Neural cell (in vitro differentiated cells): ENCODE results near the gene GAB2. TPM values are rescaled to one million over a fixed set of nuclear protein-coding genes. Genes with fewer than 3 reads are reported as not detected.

Source experiments
- H2AFZ ChIP-seq: fragments of 200-600, 300-800 bp; sonication (generic), shearing (Covaris generic); 2 replicates; pipeline ENCODE4 v1.6.0; 2014; ENCODE audit warnings: low read depth, mild to moderate bottlenecking, antibody characterized with exemption, low read length, moderate library complexity
- H3F3A ChIP-seq: fragments of 200-600 bp; shearing (Covaris generic); 2 replicates; pipeline ENCODE4 v1.6.1; 2016; ENCODE audit warnings: mild to moderate bottlenecking, moderate library complexity, mixed read lengths, antibody characterized with exemption, low read length; ENCODE audit not compliant: insufficient read depth, poor library complexity, severe bottlenecking
- H3K27ac ChIP-seq: fragments of 200-600, 300-800 bp; sonication (generic), shearing (Covaris generic); 2 replicates; pipeline ENCODE4 v1.5.1; 2014; ENCODE audit warnings: mild to moderate bottlenecking, low read length, moderate library complexity
- H3K27me3 ChIP-seq: fragments of 300-800, 200-600 bp; sonication (generic), shearing (Covaris generic); 2 replicates; pipeline ENCODE4 v1.6.0; 2014; ENCODE audit warnings: mild to moderate bottlenecking, low read depth, low read length, moderate library complexity; ENCODE audit not compliant: insufficient read depth
- H3K36me3 ChIP-seq: fragments of 300-800, 200-600 bp; sonication (generic), shearing (Covaris generic); 2 replicates; pipeline ENCODE4 v1.5.1; 2014; ENCODE audit warnings: mild to moderate bottlenecking, antibody characterized with exemption, low read length, moderate library complexity; ENCODE audit not compliant: insufficient read depth
- H3K4me2 ChIP-seq: fragments of 300-800, 200-600 bp; sonication (generic), shearing (Covaris generic); 2 replicates; pipeline ENCODE4 v1.6.0; 2014; ENCODE audit warnings: mild to moderate bottlenecking, low read length
- H3K4me3 ChIP-seq: fragments of 300-800, 200-600 bp; sonication (generic), shearing (Covaris generic); 2 replicates; pipeline ENCODE4 v1.5.1; 2014; ENCODE audit warnings: mild to moderate bottlenecking, low read length, moderate library complexity
- H3K79me2 ChIP-seq: fragments of 200-600 bp; shearing (Covaris generic); replicated peaks from 2 replicates; pipeline ENCODE4 v1.6.0; 2014; ENCODE audit warnings: mild to moderate bottlenecking, low read length, moderate library complexity; ENCODE audit not compliant: insufficient read depth
- H3K9ac ChIP-seq: fragments of 300-800, 200-600 bp; sonication (generic), shearing (Covaris generic); 2 replicates; pipeline ENCODE4 v1.6.1; 2016; ENCODE audit warnings: mild to moderate bottlenecking, low read length, mixed read lengths
- H3K9me2 ChIP-seq: fragments of 200-600 bp; shearing (Covaris generic); 2 replicates; pipeline ENCODE4 v1.6.1; 2016; ENCODE audit warnings: mild to moderate bottlenecking, low read length, mixed read lengths; ENCODE audit not compliant: insufficient read depth
- H3K9me3 ChIP-seq: fragments of 200-600, 300-800 bp; sonication (generic), shearing (Covaris generic); 2 replicates; pipeline ENCODE4 v1.6.1; 2016; ENCODE audit warnings: mild to moderate bottlenecking, mixed run types, low read length, moderate library complexity, mixed read lengths
- H4K20me1 ChIP-seq: fragments of 200-600 bp; shearing (Covaris generic); 2 replicates; pipeline ENCODE4 v1.6.1; 2016; ENCODE audit warnings: mild to moderate bottlenecking, mixed run types; ENCODE audit not compliant: insufficient read depth
- CTCF ChIP-seq: fragments of 450-650 bp; IDR thresholded peaks from 2 replicates; pipeline ENCODE4 v1.5.1; 2014; ENCODE audit warnings: antibody characterized with exemption, mild to moderate bottlenecking, moderate library complexity; ENCODE audit not compliant: poor library complexity, severe bottlenecking
- EP300 ChIP-seq: fragments of 450-650 bp; conservative IDR thresholded peaks from 2 replicates; pipeline ENCODE4 v1.6.1; 2014; ENCODE audit warnings: antibody characterized with exemption, mild to moderate bottlenecking, moderate library complexity; ENCODE audit not compliant: poor library complexity, severe bottlenecking
- EZH2 ChIP-seq: fragments of 200-600, 300-800 bp; shearing (Covaris generic), sonication (generic); IDR thresholded peaks from 2 replicates; pipeline ENCODE4 v1.6.1; 2014; ENCODE audit warnings: antibody characterized with exemption, low read length, borderline replicate concordance, mild to moderate bottlenecking; ENCODE audit not compliant: insufficient read depth, poor library complexity, severe bottlenecking
- MXI1 ChIP-seq: fragments of 450-650 bp; conservative IDR thresholded peaks from 2 replicates; pipeline ENCODE4 v1.6.1; 2014; ENCODE audit warnings: antibody characterized with exemption, mild to moderate bottlenecking; ENCODE audit not compliant: poor library complexity, severe bottlenecking
- POLR2AphosphoS5 ChIP-seq: IDR thresholded peaks from 2 replicates; pipeline ENCODE4 v1.6.1; 2012
- RAD21 ChIP-seq: fragments of 450-650 bp; conservative IDR thresholded peaks from 2 replicates; pipeline ENCODE4 v1.6.1; 2014; ENCODE audit warnings: antibody characterized with exemption, mild to moderate bottlenecking, moderate library complexity
- REST ChIP-seq: IDR thresholded peaks from 2 replicates; pipeline ENCODE4 v1.6.1; 2012; ENCODE audit warnings: borderline replicate concordance
- SMC3 ChIP-seq: fragments of 450-650 bp; conservative IDR thresholded peaks from 2 replicates; pipeline ENCODE4 v1.6.1; 2014; ENCODE audit warnings: antibody characterized with exemption, mild to moderate bottlenecking, moderate library complexity; ENCODE audit not compliant: poor library complexity
- TAF1 ChIP-seq: IDR thresholded peaks from 2 replicates; pipeline ENCODE4 v1.6.1; 2012; ENCODE audit warnings: low read depth
- polyA plus RNA-seq: library from polyadenylated mRNA; depleted of rRNA; stranded (reverse); fragments of >200 nt; gene quantifications from 2 replicates; pipeline ENCODE4 v1.2.3, GENCODE V29; 2014

Gene GAB2
- polyA plus RNA-seq, 1 donor from 2014 or later, result 21.9 TPM

GRCh38 chr11:78192911-78193351, 224.7 kb downstream of the GAB2 start:
- no peaks in the 10 kb centered on the region for H3K9me2 ChIP-seq
- no peak overlapping the region for H3K9ac ChIP-seq
- H3K79me2 ChIP-seq, result peaks cover 14% of the 10 kb centered on the region
- H3K9me3 ChIP-seq, result no peaks in the 10 kb centered on the region
- no peaks in the 10 kb centered on the region for H3K27me3 ChIP-seq
- H3K36me3 ChIP-seq, result no peaks in the 10 kb centered on the region
- no peak overlapping the region for H3K4me2 ChIP-seq
- H3K4me3 ChIP-seq, result no peak overlapping the region
- no peak overlapping the region for H2AFZ ChIP-seq
- no peak for TF ChIP-seq TAF1
- no peak for TF ChIP-seq SMC3
- H3K27ac ChIP-seq, result no peak overlapping the region
- no peaks in the 10 kb centered on the region for H4K20me1 ChIP-seq
- no peaks in the 10 kb centered on the region for H3F3A ChIP-seq

- Histone ChIP-seq H3F3A (no peaks in the 10 kb centered on the region), H3K4me2 (no peak overlapping the region), H3K27me3 (no peaks in the 10 kb centered on the region), H3K9ac (no peak overlapping the region), H2AFZ (no peak overlapping the region), H3K9me3 (no peaks in the 10 kb centered on the region), H3K27ac (no peak overlapping the region), H3K9me2 (no peaks in the 10 kb centered on the region), H4K20me1 (no peaks in the 10 kb centered on the region), H3K36me3 (no peaks in the 10 kb centered on the region), H3K79me2 (peaks cover 14% of the 10 kb centered on the region), H3K4me3 (no peak overlapping the region)
- no peak for TF ChIP-seq MXI1
- TF ChIP-seq SMC3, result no peak
- no peak for TF ChIP-seq EZH2
- TF ChIP-seq TAF1, result no peak
- TF ChIP-seq REST, result no peak
- no peak for TF ChIP-seq RAD21
- TF ChIP-seq EP300, result no peak
Observed at GRCh38 chr11:78192223-78192719, 225.3 kb downstream of the GAB2 start.

- H3K36me3 ChIP-seq, result no peaks in the 10 kb centered on the region
- no peak overlapping the region for H3K4me3 ChIP-seq
- no peaks in the 10 kb centered on the region for H4K20me1 ChIP-seq
- no peaks in the 10 kb centered on the region for H3K9me3 ChIP-seq
- H3K27ac ChIP-seq, result no peak overlapping the region
- no peak overlapping the region for H3K9ac ChIP-seq
- TF ChIP-seq CTCF (no peak), POLR2AphosphoS5 (no peak), EZH2 (no peak), REST (no peak), SMC3 (no peak), EP300 (no peak), TAF1 (no peak)
- H3K27me3 ChIP-seq, result no peaks in the 10 kb centered on the region
- no peaks in the 10 kb centered on the region for H3K9me2 ChIP-seq
- H3K79me2 ChIP-seq, result peaks cover 14% of the 10 kb centered on the region
- no peak overlapping the region for H3K4me2 ChIP-seq
- no peak overlapping the region for H2AFZ ChIP-seq
- no peaks in the 10 kb centered on the region for H3F3A ChIP-seq
Observed at GRCh38 chr11:78190871-78191538, 226.6 kb downstream of the GAB2 start.
